ENCODE data around the gene SIGLEC12. TPM values are rescaled to one million over a fixed set of nuclear protein-coding genes. Genes with fewer than 3 reads are reported as not detected.

SIGLEC12 gene
- total and polyA plus RNA-seq, 2 donors (not counting 3 experiments of a cell fraction or from before 2014, with no cell fraction given), result not detected

DNA sequence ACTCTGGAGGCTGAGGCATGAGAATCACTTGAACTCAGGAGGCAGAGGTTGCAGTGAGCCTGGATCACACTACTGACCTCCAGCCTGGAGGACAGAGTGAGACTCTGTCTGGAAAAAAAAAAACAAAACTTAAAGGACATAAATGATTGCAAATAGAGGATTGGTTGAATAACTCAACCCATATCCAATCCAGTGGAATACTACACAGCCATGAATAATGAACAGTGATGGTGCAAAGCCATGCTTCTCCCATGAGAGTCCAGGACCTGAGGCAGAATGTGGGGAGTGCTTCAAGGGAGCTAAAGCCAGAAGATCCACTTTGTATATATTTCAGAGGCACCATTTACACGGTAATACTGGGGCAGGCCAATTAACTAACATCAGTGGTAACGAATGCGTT, 25.4 kb downstream of the SIGLEC12 start:
- no peak overlapping the region for H3K4me3 ChIP-seq (replicated peaks in 1 of 3; ENCODE audit: insufficient read depth in 1 of 3, low read depth in 1 of 3, low read length in 3 of 3)
- H3K9ac ChIP-seq (replicated peaks; ENCODE audit: extremely low read depth, insufficient read depth, low read length), result no peak overlapping the region
- no peak overlapping the region for H3K4me2 ChIP-seq (ENCODE audit: insufficient read depth, low read length)
- ChIA-PET POLR2A (no interaction called here), CTCF (interaction anchor here (0.7 to 10.3 kb wide), 4 partner anchors 23 to 302 kb away, joined by 3 to 414 read pairs (median 46); no protein-coding TSS in a partner anchor)
- no peak overlapping the region for H2AFZ ChIP-seq (ENCODE audit: low read depth, low read length)
- no peak for DNase-seq (ENCODE audit: low read depth, low spot score)
- H3K9me3 ChIP-seq (replicated peaks; ENCODE audit: control insufficient read depth, insufficient read depth, low read length), result no peaks in the 10 kb centered on the region
- dilution Hi-C loops (cut with MboI; ENCODE audit: extremely low pct_ligation_motif_present, low sequenced_read_pairs), result no loop called here
- FAIRE-seq, result no peak
- intact Hi-C loops (cut with micrococcal nuclease), result no loop called here
- BruUV-seq (replicated peaks), result no TSS peak
- TF ChIP-seq, protein P1, sequence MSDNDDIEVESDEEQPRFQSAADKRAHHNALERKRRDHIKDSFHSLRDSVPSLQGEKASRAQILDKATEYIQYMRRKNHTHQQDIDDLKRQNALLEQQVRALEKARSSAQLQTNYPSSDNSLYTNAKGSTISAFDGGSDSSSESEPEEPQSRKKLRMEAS (IDR thresholded peaks at IDR 0.05; ENCODE audit: insufficient read depth, insufficient read length), result no peak
- TF ChIP-seq JUN (IDR thresholded peaks at IDR 0.05; ENCODE audit: borderline replicate concordance, insufficient read depth, insufficient read length, low read depth), result no peak
- no peak for TF ChIP-seq GATA2 (IDR thresholded peaks at IDR 0.05; ENCODE audit: insufficient read depth, insufficient read length, low read depth, low read length)
- TF ChIP-seq FOS (IDR thresholded peaks at IDR 0.05; ENCODE audit: borderline replicate concordance, insufficient read depth, low read length), result no peak
- no peak for TF ChIP-seq POLR2A (IDR thresholded peaks at IDR 0.05; ENCODE audit: low read depth, low read length)
- no peak for TF ChIP-seq POLR2AphosphoS5 (IDR thresholded peaks at IDR 0.05; ENCODE audit: insufficient read depth, low read depth, low read length)
- no peak for TF ChIP-seq EZH2 (IDR thresholded peaks at IDR 0.05; ENCODE audit: borderline replicate concordance, low read depth, low read length, severe bottlenecking)
- no peak for TF ChIP-seq MYC (IDR thresholded peaks at IDR 0.05; ENCODE audit: low read depth, low read length)
- TF ChIP-seq, protein P2, sequence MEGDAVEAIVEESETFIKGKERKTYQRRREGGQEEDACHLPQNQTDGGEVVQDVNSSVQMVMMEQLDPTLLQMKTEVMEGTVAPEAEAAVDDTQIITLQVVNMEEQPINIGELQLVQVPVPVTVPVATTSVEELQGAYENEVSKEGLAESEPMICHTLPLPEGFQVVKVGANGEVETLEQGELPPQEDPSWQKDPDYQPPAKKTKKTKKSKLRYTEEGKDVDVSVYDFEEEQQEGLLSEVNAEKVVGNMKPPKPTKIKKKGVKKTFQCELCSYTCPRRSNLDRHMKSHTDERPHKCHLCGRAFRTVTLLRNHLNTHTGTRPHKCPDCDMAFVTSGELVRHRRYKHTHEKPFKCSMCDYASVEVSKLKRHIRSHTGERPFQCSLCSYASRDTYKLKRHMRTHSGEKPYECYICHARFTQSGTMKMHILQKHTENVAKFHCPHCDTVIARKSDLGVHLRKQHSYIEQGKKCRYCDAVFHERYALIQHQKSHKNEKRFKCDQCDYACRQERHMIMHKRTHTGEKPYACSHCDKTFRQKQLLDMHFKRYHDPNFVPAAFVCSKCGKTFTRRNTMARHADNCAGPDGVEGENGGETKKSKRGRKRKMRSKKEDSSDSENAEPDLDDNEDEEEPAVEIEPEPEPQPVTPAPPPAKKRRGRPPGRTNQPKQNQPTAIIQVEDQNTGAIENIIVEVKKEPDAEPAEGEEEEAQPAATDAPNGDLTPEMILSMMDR (IDR thresholded peaks at IDR 0.05; ENCODE audit: extremely low read depth in 1 of 2, insufficient read depth in 1 of 2, low read depth in 1 of 2, low read length in 2 of 2), result no peak
- no peaks in the 10 kb centered on the region for H4K20me1 ChIP-seq (replicated peaks; ENCODE audit: control insufficient read depth, extremely low read depth, insufficient read depth, low read length)
- H3K36me3 ChIP-seq (ENCODE audit: control insufficient read depth in 2 of 2, extremely low read depth in 1 of 2, insufficient read depth in 2 of 2, low read length in 2 of 2), result no peaks in the 10 kb centered on the region
- no peaks in the 10 kb centered on the region for H3K27me3 ChIP-seq (ENCODE audit: control insufficient read depth in 2 of 2, insufficient read depth in 2 of 2, low read length in 2 of 2)
- H3K79me2 ChIP-seq (ENCODE audit: control insufficient read depth, insufficient read depth, low read length), result no peaks in the 10 kb centered on the region
- H3K9me1 ChIP-seq (replicated peaks; ENCODE audit: control insufficient read depth, extremely low read depth, insufficient read depth, low read length), result no peaks in the 10 kb centered on the region
- H3K4me1 ChIP-seq (ENCODE audit: control insufficient read depth, extremely low read depth, insufficient read depth, low read length), result peaks cover 4% of the 10 kb centered on the region
- H3K27ac ChIP-seq (ENCODE audit: insufficient read depth, low read depth, low read length), result no peak overlapping the region
